ENCODE measurements around the gene MRPL54. TPM values are rescaled to one million over a fixed set of nuclear protein-coding genes. Genes with fewer than 3 reads are reported as not detected.
A peak's percentile ranks its signal among the peaks of the same experiment; 100 is the strongest.
"Not testable (repeated sequence)": the region's sequence is repeated elsewhere in the genome, so short reads cannot be mapped to it uniquely, and the experiment has no call there.

Gene MRPL54
- total and polyA plus RNA-seq, 3 donors from 2014 or later: 42.4 to 96.4 (median 57.4) TPM

GRCh38 chr19:3761382-3762129 lies 926 bp upstream of the MRPL54 start, which contains the start of gene APBA3:
Gene APBA3 (minus strand): TSS chr19:3761692. CDS start chr19:3760264, 1,428 bp downstream.
- TF ChIP-seq, protein P1, sequence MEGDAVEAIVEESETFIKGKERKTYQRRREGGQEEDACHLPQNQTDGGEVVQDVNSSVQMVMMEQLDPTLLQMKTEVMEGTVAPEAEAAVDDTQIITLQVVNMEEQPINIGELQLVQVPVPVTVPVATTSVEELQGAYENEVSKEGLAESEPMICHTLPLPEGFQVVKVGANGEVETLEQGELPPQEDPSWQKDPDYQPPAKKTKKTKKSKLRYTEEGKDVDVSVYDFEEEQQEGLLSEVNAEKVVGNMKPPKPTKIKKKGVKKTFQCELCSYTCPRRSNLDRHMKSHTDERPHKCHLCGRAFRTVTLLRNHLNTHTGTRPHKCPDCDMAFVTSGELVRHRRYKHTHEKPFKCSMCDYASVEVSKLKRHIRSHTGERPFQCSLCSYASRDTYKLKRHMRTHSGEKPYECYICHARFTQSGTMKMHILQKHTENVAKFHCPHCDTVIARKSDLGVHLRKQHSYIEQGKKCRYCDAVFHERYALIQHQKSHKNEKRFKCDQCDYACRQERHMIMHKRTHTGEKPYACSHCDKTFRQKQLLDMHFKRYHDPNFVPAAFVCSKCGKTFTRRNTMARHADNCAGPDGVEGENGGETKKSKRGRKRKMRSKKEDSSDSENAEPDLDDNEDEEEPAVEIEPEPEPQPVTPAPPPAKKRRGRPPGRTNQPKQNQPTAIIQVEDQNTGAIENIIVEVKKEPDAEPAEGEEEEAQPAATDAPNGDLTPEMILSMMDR (IDR thresholded peaks at IDR 0.05): peak; percentile 80 to 89 (median 85)
- TF ChIP-seq POLR2A (IDR thresholded peaks at IDR 0.05): no peak
- Histone ChIP-seq H3K27me3 (no peaks in the 10 kb centered on the region), H3K27ac (peak within 1 kb of the TSS; percentile 98), H3K4me3 (peak within 1 kb of the TSS; percentile 84 to 86), H3K36me3 (ENCODE audit: low read depth, missing control alignments) (no peaks in the 10 kb centered on the region), H3K4me1 (peaks cover 9% of the 10 kb centered on the region), H3K9me3 (no peaks in the 10 kb centered on the region)
- intact Hi-C loops (cut with DNase I; ENCODE audit: low total_unique reads): no loop called here
- WGBS, 2 donors: 5 to 6% methylated on average over 15 to 45 of the region's 45 CpGs
- peak; percentile 94 for DNase-seq

DNA sequence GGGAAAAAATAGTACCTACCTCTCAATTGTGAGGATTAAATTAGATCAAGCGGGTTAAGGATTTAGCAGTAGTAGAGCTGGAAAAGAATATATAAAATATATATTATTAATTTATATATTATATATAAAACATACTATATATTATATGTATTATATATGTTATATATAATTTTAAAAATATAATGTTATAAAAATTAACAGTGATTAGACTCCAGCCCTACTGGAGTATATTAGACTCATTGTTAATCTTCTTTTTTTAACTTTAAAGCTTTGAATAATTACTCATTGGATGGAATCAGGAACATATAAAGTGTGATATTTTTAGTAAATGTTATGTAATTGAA lies 380 bp upstream of the MRPL54 start:
- intact Hi-C loops (cut with DNase I; ENCODE audit: low total_unique reads): no loop called here
- H3K9me3 ChIP-seq: no peaks in the 10 kb centered on the region
- H3K27me3 ChIP-seq: no peaks in the 10 kb centered on the region
- no peaks in the 10 kb centered on the region for H3K36me3 ChIP-seq (ENCODE audit: low read depth, missing control alignments)
- TF ChIP-seq, protein P1 (IDR thresholded peaks at IDR 0.05): no peak
- TF ChIP-seq POLR2A (IDR thresholded peaks at IDR 0.05): no peak
- 39 to 51% methylated on average over 1 of the region's 1 CpG for WGBS, 2 donors
- H3K4me3 ChIP-seq: peak overlapping the region; percentile 66 to 84
- peaks cover 9% of the 10 kb centered on the region for H3K4me1 ChIP-seq
- no peak for DNase-seq
- H3K27ac ChIP-seq: peak overlapping the region; percentile 98

DNA sequence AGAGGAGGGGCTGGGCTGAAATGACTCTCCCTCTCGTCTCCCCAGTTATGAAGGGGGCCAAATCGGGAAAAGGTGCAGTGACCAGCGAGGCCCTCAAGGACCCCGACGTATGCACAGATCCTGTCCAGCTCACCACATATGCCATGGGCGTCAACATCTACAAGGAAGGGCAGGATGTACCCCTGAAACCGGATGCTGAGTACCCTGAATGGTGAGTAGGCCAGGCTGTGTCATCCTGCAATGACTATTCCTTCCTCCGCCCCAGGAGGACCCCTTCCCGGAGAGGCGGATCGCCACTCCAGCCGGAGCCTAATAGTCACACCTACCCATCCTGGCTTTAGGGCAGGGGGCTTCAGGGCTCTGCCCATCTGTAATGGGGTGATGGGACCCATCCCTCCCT lies 2.6 kb downstream of the MRPL54 start:
- no peak overlapping the region for H3K27ac ChIP-seq
- no peaks in the 10 kb centered on the region for H3K9me3 ChIP-seq
- TF ChIP-seq POLR2A (IDR thresholded peaks at IDR 0.05): no peak
- TF ChIP-seq, protein P1 (IDR thresholded peaks at IDR 0.05): no peak
- intact Hi-C loops (cut with DNase I; ENCODE audit: low total_unique reads): no loop called here
- H3K4me3 ChIP-seq: no peak overlapping the region
- H3K36me3 ChIP-seq (ENCODE audit: low read depth, missing control alignments): no peaks in the 10 kb centered on the region
- no peak for DNase-seq
- WGBS, 2 donors: 90 to 93% methylated on average over 12 of the region's 12 CpGs
- peaks cover 9% of the 10 kb centered on the region for H3K4me1 ChIP-seq
- no peaks in the 10 kb centered on the region for H3K27me3 ChIP-seq

- DNase-seq; H3K27ac ChIP-seq; H3K4me3 ChIP-seq; H3K36me3 ChIP-seq (ENCODE audit: low read depth, missing control alignments); intact Hi-C loops (cut with DNase I; ENCODE audit: low total_unique reads); H3K27me3 ChIP-seq; H3K9me3 ChIP-seq; H3K4me1 ChIP-seq: not testable (repeated sequence)
- 90 to 93% methylated on average over 5 of the region's 5 CpGs for WGBS, 2 donors
Measured at GRCh38 chr19:3765757-3766156, 3.3 kb downstream of the MRPL54 start.

GRCh38 chr19:3766520-3766919 lies 4.0 kb downstream of the MRPL54 start:
- TF ChIP-seq, protein P1 (IDR thresholded peaks at IDR 0.05): no peak
- Histone ChIP-seq H3K36me3 (ENCODE audit: low read depth, missing control alignments) (no peaks in the 10 kb centered on the region), H3K27ac (no peak overlapping the region), H3K27me3 (no peaks in the 10 kb centered on the region), H3K9me3 (no peaks in the 10 kb centered on the region), H3K4me3 (no peak overlapping the region), H3K4me1 (peaks cover 7% of the 10 kb centered on the region)
- DNase-seq: no peak
- intact Hi-C loops (cut with DNase I; ENCODE audit: low total_unique reads): no loop called here
- 83 to 92% methylated on average over 7 of the region's 7 CpGs for WGBS, 2 donors

Measured in testis (tissue), 3 donors.